ENCODE results near the gene RBMS3.

The RBMS3 gene

DNA sequence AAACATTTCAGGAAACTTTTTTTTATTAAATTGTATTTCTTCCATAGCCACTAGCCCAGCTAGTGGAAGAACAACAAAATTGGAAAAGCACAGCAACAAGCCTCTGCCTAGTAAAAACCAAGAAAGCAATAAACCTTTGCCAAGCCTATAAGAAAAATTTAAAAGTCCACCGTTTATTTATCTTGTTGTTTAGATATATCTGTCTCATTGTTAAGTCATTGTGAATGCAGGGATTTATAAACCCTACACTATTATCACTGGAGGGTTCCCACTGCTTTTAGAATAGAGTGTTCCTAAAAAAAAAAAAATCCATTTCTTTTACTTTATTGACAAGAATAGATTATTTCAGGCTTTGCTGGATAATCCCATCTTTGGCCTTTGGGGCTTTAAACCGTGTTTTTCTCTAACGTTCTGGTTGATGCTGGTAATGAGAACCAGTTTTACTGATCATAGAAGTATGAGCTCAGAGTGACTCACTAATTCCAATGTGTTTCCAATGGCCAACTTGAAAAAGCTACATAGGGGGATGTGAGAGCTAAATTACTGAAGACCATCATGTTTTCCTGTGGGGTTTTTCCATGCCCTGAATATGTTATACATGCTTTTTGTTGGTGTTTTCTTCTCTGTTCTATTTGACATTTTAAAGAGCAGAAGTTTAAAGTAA, 634.1 kb downstream of the RBMS3 start:
- DNase-seq = no peak
- intact Hi-C loops (cut with DNase I) = no loop called here

GRCh38 chr3:29919571-29919970, 638.7 kb downstream of the RBMS3 start:
- intact Hi-C loops (cut with DNase I) = no loop called here
- DNase-seq = peak in 8 of 42 donors; percentile 1 to 38 (median 11)

DNA sequence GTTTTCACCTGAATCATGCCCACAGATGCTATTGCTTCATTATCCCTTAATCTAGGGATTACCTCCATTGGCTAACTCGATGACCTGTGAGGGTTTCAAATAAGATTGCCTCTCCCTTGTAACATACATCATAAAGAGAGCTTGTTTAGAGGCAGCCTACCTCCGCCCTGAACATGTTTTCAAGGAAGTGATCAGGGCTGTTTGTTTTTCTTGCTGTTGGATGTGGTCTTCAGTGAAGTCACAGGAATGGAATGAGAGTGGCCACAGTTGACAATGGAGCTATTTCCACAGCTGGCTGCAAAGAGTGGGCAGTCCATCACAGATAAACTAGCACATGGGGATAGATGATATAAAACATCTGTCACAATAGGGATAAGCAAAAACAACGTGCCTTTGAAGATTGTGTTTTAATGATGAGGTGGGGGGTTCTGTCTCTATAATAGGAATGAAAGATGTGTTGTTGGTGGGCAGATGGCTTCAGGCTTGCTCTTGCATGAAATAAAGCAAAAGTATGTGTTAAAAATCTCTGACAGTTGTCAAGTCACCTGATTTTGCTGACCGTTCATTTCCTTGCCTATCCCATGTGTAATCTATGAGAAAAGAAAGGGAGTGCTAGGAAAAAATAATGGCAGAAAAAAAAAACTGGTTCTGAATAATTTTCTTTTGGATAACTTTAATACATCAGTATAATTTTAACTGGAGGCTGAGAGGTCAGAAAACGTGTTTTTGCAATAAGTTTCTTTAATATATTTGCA, 642.3 kb downstream of the RBMS3 start:
- intact Hi-C loops (cut with DNase I) = no loop called here
- DNase-seq = no peak

- no peak for DNase-seq
- intact Hi-C loops (cut with DNase I) = no loop called here
Observed at GRCh38 chr3:29924783-29925561, 644.1 kb downstream of the RBMS3 start.

DNA sequence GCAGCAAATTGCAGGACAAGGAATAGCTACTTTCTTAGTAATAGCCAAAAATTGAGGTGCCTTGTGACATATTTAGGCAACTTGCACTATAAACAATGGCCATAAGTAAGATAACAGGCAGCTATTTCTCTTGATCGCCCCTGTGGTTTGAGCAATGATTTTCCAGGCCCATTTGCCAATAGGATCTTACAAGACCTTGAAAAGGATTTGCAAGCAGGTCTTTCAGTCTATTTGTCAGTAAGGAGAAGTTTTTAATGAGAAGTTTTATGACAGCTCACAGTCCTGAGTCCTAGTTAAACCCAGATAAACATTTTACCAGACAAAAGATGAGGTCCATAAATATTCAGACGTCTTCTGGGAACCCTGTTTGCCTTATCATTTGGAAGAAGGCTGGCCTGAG, 645.5 kb downstream of the RBMS3 start:
- DNase-seq = no peak
- intact Hi-C loops (cut with DNase I) = no loop called here

GRCh38 chr3:29932696-29933325, 651.9 kb downstream of the RBMS3 start:
- DNase-seq = no peak
- intact Hi-C loops (cut with DNase I) = no loop called here

GRCh38 chr3:29933802-29934490, 653.1 kb downstream of the RBMS3 start:
- no peak for DNase-seq
- intact Hi-C loops (cut with DNase I) = no loop called here

GRCh38 chr3:29934751-29935150, 653.9 kb downstream of the RBMS3 start:
- intact Hi-C loops (cut with DNase I) = no loop called here
- DNase-seq = no peak

DNA sequence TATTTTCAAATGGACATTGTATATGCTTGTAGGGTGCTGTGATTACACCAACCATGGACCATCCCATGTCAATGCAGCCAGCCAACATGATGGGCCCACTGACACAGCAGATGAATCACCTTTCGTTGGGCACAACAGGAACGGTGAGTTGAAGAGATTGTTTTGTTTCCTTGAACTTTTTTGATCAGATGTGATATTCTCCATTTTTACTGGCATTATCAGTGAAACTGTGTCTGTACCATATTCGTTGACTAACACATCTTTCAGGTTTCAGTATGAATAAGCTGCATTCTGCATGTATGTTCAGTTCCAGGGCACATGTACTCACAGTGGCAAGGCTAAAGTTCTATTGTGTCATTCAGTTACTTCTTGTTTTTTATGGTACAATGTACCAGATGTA, 655.2 kb downstream of the RBMS3 start:
- intact Hi-C loops (cut with DNase I) = no loop called here
- no peak for DNase-seq

DNA sequence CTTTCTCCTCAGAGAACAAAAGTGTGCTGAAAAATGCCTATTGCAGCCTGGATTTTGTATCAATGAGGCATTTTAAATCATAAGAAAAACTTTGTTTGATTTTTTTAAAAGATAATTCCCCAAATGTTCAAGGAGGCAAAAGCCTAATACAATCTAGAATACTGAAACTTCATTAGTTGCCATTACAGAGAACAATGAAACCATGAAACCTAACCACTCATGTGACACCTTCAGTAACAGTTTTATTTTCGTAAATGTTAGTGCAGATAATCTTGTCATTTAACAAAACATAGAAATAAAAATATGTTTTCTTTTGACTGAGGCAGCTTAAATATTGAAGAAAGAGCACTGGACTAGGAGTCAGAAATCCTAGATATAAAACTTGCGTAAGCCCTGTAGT, 655.9 kb downstream of the RBMS3 start:
- DNase-seq = no peak
- intact Hi-C loops (cut with DNase I) = no loop called here

- no peak for DNase-seq
- intact Hi-C loops (cut with DNase I) = no loop called here
Observed at GRCh38 chr3:29937185-29937584, 656.3 kb downstream of the RBMS3 start.

DNA sequence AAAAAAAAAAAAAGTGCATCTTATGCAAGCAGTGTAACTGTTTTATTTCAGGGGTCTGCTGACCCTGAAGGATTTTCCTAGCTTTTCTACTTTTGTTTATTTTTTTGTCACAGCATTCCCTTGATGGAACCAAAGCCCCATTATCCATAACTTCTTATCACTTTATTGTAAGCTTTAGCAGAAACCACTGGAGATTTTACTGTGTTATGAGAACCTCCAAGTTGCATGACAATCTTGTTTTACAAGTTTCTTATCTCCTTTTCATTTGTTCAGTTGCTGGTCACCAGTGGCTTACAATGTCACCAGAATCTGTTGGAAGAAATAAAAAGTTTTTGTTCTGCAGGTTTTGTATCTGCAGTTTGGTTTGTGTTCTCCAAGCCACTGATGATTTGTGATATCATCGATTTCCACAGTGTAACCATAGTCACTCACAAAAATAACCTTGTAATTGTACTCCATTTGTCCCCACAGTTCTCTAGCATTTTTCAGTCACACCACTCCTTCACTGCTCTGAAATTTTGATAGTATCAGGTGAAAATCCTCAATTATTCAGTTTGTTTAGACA, 660.0 kb downstream of the RBMS3 start:
- intact Hi-C loops (cut with DNase I) = no loop called here
- no peak for DNase-seq

DNA sequence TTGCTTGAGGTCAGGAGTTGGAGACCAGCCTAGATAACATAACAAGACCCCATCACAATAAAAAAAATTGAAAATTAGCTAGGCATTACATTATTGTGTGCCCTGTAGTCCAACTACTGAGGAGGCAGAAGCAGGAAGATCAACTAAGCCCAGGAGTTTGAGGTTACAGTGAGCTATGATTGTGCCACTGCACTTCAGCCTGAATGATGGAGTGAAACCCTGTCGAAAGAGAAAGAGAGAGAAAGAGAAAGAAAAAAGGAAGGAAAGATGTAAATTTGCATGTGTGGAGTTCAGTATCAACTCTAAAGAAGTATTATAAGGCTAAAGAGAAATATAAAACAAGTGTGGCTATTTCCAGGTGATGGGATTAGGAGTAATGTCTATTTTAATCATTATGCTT, 661.4 kb downstream of the RBMS3 start:
- no peak for DNase-seq
- intact Hi-C loops (cut with DNase I) = no loop called here

DNA sequence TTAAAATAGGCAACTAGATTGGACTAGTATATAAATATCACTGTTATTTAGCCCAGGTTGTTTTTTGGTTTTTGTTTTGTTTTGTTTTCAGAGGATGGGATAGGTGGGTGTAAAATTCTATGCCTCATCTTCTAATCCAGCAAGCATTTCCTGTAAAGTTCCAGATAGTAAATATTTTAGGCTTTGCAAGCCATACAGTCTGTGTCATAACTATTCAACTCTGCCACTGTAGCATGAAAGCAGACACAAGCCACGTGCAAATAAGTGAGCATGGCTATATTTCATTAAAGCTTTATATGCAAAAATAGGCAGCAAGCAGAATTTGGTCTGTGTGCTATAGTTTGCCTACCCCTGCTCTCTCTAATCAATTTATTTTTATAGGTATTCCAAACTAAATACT, 668.3 kb downstream of the RBMS3 start:
- DNase-seq = no peak
- intact Hi-C loops (cut with DNase I) = no loop called here

DNA sequence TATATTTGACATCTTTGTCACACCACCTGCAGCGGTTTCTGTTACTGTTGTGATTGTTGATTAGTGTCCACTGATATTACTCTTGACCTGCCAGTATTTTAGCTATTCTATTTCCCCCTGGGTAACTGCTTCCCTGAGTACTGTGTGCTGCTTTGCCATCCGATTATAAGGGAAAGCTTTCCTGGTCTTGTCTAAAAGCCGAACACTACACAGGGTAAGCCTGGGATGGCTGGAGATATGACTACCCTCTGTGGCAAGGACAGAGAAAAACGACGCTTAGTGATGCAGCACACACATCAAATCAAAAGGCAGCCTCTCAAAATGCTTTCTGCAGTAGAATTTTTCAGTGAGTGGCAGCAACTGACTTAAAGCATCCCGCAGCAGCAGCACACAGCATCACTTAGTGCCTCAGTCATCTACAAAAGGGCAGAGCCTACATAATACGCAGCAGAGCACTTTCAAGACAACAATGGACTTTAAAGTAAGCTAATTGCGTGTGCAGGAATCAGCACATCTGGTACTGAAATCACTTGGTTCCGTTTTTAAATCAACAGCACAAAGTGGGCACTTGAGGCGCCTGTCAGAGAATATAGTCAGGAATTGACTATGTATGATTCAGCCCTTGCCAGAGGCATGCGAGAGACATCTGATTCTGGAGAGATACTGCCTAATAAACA, 669.2 kb downstream of the RBMS3 start:
- intact Hi-C loops (cut with DNase I) = no loop called here
- DNase-seq = peak in 1 of 42 donors; percentile 1

DNA sequence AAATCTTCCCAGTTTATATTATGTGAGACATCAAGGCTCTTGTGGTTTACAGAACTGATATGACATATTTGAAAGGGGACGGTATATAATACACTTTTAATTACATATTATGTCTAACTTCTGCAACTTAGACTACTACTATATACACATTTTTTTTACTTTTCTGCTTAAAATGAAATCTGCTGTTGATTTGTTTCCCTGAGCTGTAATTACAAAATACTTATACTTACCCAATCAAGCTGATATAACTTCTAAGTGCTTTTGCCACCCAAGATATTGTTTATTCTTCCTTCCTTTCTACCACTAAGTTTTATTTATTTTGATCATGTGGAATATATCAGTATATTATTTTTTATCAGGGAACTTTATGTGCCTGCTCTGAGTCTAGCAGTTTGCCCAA, 671.6 kb downstream of the RBMS3 start:
- no peak for DNase-seq
- intact Hi-C loops (cut with DNase I) = no loop called here

DNA sequence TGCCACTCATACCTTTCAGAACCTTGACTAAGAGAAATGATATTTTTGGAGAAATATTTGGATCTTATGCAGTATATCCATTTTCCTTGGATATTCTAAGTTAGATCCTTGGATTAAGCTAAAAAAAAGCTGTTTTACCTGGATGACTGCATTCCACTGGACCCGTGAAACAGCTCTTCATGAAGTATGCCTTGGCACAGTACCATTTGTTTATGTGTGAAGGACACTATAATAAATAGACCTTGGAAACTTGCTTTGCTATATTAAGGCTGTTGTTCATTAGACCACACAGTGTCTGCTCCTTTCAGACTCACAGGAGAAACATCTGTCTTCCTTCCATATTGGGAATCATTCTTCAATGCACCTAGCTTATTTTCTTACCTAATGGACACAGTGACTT, 674.5 kb downstream of the RBMS3 start:
- DNase-seq = no peak
- intact Hi-C loops (cut with DNase I) = no loop called here

DNA sequence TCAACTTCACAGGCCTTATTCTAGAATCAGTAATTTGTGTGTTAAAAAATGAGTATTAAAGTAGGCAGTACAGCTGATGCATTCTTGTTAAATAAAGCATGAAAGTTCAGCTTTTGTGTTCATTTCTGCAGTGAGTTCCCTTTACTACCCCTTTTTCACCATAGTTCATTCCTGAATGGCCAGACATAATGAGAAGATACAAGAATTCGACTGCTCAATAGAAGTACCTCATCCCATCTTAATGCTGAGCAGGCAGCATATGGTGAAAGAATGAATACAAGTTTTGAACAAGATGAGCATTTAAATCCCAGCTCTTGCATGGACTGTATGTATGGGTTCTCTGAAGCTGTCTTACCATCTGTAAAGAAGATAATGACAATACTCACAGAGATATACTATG, 677.9 kb downstream of the RBMS3 start:
- intact Hi-C loops (cut with DNase I) = no loop called here
- DNase-seq = no peak
